HG03469 (cell line): ENCODE measurements around the gene CD83.
"Not testable (repeated sequence)": the region's sequence is repeated elsewhere in the genome, so short reads cannot be mapped to it uniquely, and the experiment has no call there.

Source experiments
- ATAC-seq: cut with Tn5 transposase; IDR thresholded peaks from one replicate; pipeline ENCODE4 v1.9.1; 2021; ENCODE audit warnings: mild to moderate bottlenecking, moderate library complexity, moderate number of reproducible peaks; ENCODE audit not compliant: unreplicated experiment

CD83 gene

GRCh38 chr6:14146506-14147096, 29.0 kb downstream of the CD83 start:
- no peak for ATAC-seq

GRCh38 chr6:14147891-14148290, 30.3 kb downstream of the CD83 start:
- no peak for ATAC-seq

- no peak for ATAC-seq
Observed at GRCh38 chr6:14148471-14148870, 30.9 kb downstream of the CD83 start.

GRCh38 chr6:14149053-14149738, 31.6 kb downstream of the CD83 start:
- ATAC-seq = no peak

GRCh38 chr6:14149739-14150130, 32.2 kb downstream of the CD83 start:
- ATAC-seq = no peak

- not testable (repeated sequence) for ATAC-seq
Observed at GRCh38 chr6:14151300-14151699, 33.7 kb downstream of the CD83 start.

GRCh38 chr6:14151773-14152172, 34.2 kb downstream of the CD83 start:
- ATAC-seq = no peak

- ATAC-seq = no peak
Observed at GRCh38 chr6:14153228-14153627, 35.7 kb downstream of the CD83 start.

GRCh38 chr6:14159090-14159489, 41.5 kb downstream of the CD83 start:
- ATAC-seq = no peak

GRCh38 chr6:14162826-14163225, 45.3 kb downstream of the CD83 start:
- ATAC-seq = no peak

GRCh38 chr6:14165091-14165490, 47.5 kb downstream of the CD83 start:
- ATAC-seq = no peak

GRCh38 chr6:14166839-14167238, 49.3 kb downstream of the CD83 start:
- ATAC-seq = no peak

GRCh38 chr6:14170128-14170527, 52.6 kb downstream of the CD83 start:
- ATAC-seq = no peak

- ATAC-seq = no peak
Observed at GRCh38 chr6:14172562-14172961, 55.0 kb downstream of the CD83 start.

- ATAC-seq = no peak
Observed at GRCh38 chr6:14174226-14174625, 56.7 kb downstream of the CD83 start.

GRCh38 chr6:14174996-14175395, 57.4 kb downstream of the CD83 start:
- ATAC-seq = no peak

GRCh38 chr6:14176429-14176828, 58.9 kb downstream of the CD83 start:
- no peak for ATAC-seq

- no peak for ATAC-seq
Observed at GRCh38 chr6:14177413-14178082, 60.0 kb downstream of the CD83 start.

- ATAC-seq = no peak
Observed at GRCh38 chr6:14178083-14178445, 60.5 kb downstream of the CD83 start.

- no peak for ATAC-seq
Observed at GRCh38 chr6:14180609-14181008, 63.0 kb downstream of the CD83 start.

GRCh38 chr6:14182916-14183315, 65.3 kb downstream of the CD83 start:
- ATAC-seq = no peak
